Kidney (tissue), 14 donors: Measurements from ENCODE around the gene ANKRD65. TPM values are rescaled to one million over a fixed set of nuclear protein-coding genes. Genes with fewer than 3 reads are reported as not detected.

Source experiments
- DNase-seq, 5 donors: peaks; one replicate each; pipeline ENCODE4 v3.0.0-alpha.2; 2013 to 2020
- FAIRE-seq: peaks from 2 replicates; lab custom pipeline; 2012; peaks lifted over from hg19 to GRCh38; lab: Jason Lieb, UNC
- H3K27ac ChIP-seq, 2 donors: one replicate each; pipeline ENCODE4 v1.7.0; 2013; ENCODE audit warnings: low read depth in 2 of 2, low read length in 2 of 2, inconsistent platforms in 1 of 2
- H3K27me3 ChIP-seq: one replicate; pipeline ENCODE4 v1.7.1; 2013; ENCODE audit warnings: low read length, inconsistent platforms; ENCODE audit not compliant: control insufficient read depth, insufficient read depth
- H3K36me3 ChIP-seq, 3 donors: one replicate each; pipeline versions ENCODE4 v1.7.0 to v1.7.1; 2013; ENCODE audit warnings: low read length in 3 of 3, control low read depth in 1 of 3, inconsistent platforms in 1 of 3; ENCODE audit not compliant: insufficient read depth in 3 of 3, control insufficient read depth in 2 of 3
- H3K4me1 ChIP-seq, 3 donors: one replicate each; pipeline versions ENCODE4 v1.7.0 to v1.7.1; 2013; ENCODE audit warnings: low read length in 3 of 3, inconsistent platforms in 1 of 3, low read depth in 1 of 3; ENCODE audit not compliant: control insufficient read depth in 2 of 3, insufficient read depth in 2 of 3
- H3K4me3 ChIP-seq, 3 donors: one replicate each; pipeline versions ENCODE4 v1.7.0 to v1.8.1; 2013; ENCODE audit warnings: low read length in 3 of 3, control low read depth in 1 of 3, inconsistent platforms in 1 of 3
- H3K9ac ChIP-seq, 3 donors: one replicate each; pipeline versions ENCODE4 v1.7.0 to v1.7.1; 2013; ENCODE audit warnings: low read length in 3 of 3, control low read depth in 1 of 3, inconsistent platforms in 1 of 3
- H3K9me3 ChIP-seq, 3 donors: one replicate each; pipeline versions ENCODE4 v1.7.0 to v1.7.1; 2013; ENCODE audit warnings: low read length in 3 of 3, control low read depth in 1 of 3, inconsistent platforms in 1 of 3; ENCODE audit not compliant: control insufficient read depth in 2 of 3, insufficient read depth in 1 of 3
- intact Hi-C: fragments of 100-400 bp; cut with DNase I; formaldehyde crosslinking; loops from one replicate; pipeline ENCODE4 v1.11.1; 2022
- polyA plus RNA-seq: library from polyadenylated mRNA; stranded (reverse); fragments of 350-450 nt; fragmentation: Illumina TruSeq; extraction: RNeasy Lipid Tissue Mini Kit (QIAGEN cat#74804); gene quantifications from one replicate; pipeline ENCODE4 v1.2.3, GENCODE V29; 2014; ENCODE audit warnings: low read depth, low replicate concordance; ENCODE audit not compliant: insufficient read depth
- total RNA-seq: library from RNA; stranded (reverse); fragmentation: NEBNext Ultra II Directional; extraction: Animal tissue kit (Norgen Biotek cat#: 25700); gene quantifications from one replicate; pipeline ENCODE4 v1.2.1, GENCODE V29; 2021
- TF ChIP-seq, protein P1 (sequence below): IDR thresholded peaks from 3 replicates; pipeline ENCODE4 v1.5.1; 2012; ENCODE audit warnings: mild to moderate bottlenecking, moderate library complexity, borderline replicate concordance; ENCODE audit not compliant: insufficient read depth; ENCODE audit errors: extremely low read depth
- donor health status: control.
- donor health status: control.
- donor health status: control.
- donor health status: control.
- donor health status: control.
- donor health status: DM: yes; HTN: yes; CAD: no.
- donor health status: Normal renal cell carcinoma (clear cell type).

The ANKRD65 gene
- total and polyA plus RNA-seq, 2 donors from 2014 or later, result 5.2 to 7.1 TPM

DNA sequence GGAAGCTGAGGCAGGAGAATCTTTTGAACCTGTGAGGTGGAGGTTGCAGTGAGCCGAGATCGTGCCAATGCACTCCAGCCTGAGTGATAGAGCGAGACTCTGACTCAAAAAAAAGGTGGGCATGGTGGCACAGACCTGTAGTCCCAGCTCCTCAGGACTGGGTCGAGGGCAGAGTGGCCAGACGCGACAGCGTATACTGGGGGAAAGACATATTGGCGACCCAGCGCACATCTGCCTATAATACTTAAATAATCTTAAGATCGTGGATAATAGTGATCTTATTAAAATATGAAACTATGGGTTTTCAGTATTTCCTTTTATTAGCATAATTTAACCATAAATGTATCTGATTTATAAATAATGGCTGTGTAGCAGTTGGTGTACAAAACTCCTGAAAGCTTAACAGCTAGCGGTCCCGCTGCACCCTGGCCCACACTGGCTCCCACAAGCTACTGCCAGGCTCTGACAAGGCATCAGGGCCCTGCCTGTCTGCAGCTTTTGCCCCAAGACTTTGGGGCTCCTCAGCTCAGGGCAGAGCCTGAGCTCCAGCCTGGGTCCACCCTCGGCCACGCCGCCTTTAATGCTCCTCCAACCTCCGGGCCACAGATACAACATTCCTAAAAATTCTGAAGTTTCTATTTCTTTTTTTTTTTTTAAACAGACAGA lies 43.4 kb downstream of the ANKRD65 start:
- H3K9me3 ChIP-seq, result no peaks in the 10 kb centered on the region
- no peak for FAIRE-seq
- TF ChIP-seq, protein P1, sequence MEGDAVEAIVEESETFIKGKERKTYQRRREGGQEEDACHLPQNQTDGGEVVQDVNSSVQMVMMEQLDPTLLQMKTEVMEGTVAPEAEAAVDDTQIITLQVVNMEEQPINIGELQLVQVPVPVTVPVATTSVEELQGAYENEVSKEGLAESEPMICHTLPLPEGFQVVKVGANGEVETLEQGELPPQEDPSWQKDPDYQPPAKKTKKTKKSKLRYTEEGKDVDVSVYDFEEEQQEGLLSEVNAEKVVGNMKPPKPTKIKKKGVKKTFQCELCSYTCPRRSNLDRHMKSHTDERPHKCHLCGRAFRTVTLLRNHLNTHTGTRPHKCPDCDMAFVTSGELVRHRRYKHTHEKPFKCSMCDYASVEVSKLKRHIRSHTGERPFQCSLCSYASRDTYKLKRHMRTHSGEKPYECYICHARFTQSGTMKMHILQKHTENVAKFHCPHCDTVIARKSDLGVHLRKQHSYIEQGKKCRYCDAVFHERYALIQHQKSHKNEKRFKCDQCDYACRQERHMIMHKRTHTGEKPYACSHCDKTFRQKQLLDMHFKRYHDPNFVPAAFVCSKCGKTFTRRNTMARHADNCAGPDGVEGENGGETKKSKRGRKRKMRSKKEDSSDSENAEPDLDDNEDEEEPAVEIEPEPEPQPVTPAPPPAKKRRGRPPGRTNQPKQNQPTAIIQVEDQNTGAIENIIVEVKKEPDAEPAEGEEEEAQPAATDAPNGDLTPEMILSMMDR, result no peak
- peaks cover 0 to 4% (median 0%) of the 10 kb centered on the region in 3 donors for H3K36me3 ChIP-seq
- H3K4me3 ChIP-seq, result no peak overlapping the region
- H3K27me3 ChIP-seq, result no peaks in the 10 kb centered on the region
- H3K27ac ChIP-seq, result no peak overlapping the region
- H3K9ac ChIP-seq, result no peak overlapping the region
- H3K4me1 ChIP-seq, result peaks cover 0 to 12% (median 0%) of the 10 kb centered on the region in 3 donors
- intact Hi-C loops, result no loop called here
- DNase-seq, result no peak

DNA sequence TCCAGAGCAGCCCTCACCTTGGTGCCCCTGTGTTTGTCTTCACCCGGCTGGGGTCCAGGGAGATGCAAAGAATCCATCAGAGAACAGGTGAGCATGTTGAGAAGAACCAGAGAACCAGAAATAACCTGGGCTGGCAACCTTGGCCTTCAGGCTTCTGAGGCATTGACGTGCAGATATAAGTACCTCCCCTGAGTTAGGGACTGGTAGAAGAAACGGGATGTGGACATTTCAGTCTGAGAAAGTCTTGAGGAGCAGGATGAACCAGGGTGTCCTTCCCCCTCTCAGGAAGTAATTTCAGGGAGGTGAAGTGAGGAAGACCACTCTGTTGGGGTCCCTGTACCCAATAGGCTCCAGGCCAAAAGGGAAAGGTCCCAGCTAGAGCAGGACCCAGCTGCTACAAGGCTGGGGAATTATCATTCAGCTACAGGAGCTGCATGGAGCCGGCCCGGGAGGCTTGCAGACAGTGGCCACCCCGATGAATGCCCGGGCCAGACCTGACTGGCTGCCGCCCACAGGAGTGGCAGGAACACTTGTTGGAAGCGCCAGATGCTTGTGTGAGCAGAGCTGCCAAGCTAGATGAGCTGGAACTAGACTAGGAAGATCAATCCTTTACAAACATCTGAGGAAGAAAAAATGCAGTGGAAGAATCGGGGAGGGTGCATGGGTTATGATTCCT lies 44.4 kb downstream of the ANKRD65 start:
- Histone ChIP-seq H3K36me3 (peaks cover 0 to 3% (median 0%) of the 10 kb centered on the region in 3 donors), H3K27ac (no peak overlapping the region), H3K9ac (no peak overlapping the region), H3K4me1 (peaks cover 0 to 19% (median 0%) of the 10 kb centered on the region in 3 donors), H3K9me3 (no peaks in the 10 kb centered on the region), H3K4me3 (no peak overlapping the region), H3K27me3 (no peaks in the 10 kb centered on the region)
- DNase-seq (no peak), FAIRE-seq (no peak)
- TF ChIP-seq, protein P1, result no peak
- intact Hi-C loops, result no loop called here

DNA sequence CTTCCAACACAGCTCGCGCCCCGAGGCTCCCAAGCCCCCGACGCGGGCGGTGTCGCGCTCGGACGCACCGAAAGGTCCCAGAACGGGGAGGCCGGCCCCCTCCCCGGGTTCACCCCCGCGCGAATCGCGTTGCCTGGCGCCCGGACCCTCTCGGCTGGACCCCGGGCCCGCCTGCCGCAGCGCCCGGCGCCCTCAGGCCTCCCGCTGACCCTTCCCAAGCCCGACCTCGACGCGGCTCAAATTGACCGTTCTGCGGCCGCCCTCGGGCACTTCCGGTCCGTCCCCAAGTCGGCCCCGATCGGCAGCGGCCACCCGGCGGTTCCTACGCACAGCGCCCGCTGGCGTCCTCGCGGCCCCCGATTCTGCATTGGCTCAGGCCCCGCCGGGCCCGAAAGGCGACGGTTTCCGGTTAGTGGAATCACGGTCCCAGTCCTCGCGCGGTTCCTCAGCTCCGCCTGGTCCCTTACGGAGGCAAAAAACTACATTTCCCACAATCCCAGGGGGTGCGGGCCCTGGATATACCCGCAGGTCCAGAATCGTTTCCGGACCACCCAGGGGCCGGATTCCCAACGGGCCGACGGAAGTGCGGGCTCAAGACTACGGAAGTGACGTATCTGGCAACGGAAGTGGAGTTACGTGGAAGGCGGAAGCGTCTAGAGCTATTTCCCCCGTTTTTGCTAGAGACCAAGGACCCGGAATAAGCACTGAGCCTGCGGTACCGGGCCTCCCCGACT lies 46.0 kb downstream of the ANKRD65 start, which contains the start of gene AURKAIP1:
AURKAIP1 (minus strand) TSS at position 279 of the 734 bp plus-strand sequence. CDS start 451 bp downstream, outside the sequence.
- TF ChIP-seq, protein P1, result peak; percentile 13
- peak; percentile 99 to 100 (median 99) for DNase-seq
- intact Hi-C loops, result no loop called here
- Histone ChIP-seq H3K9ac (peak within 1 kb of the TSS; percentile 57 to 84 (median 71)), H3K4me3 (peak within 1 kb of the TSS; percentile 71 to 80 (median 77)), H3K4me1 (peaks cover 0 to 19% (median 0%) of the 10 kb centered on the region in 3 donors), H3K27ac (peak within 1 kb of the TSS; percentile 80 to 90), H3K27me3 (no peaks in the 10 kb centered on the region), H3K36me3 (no peaks in the 10 kb centered on the region), H3K9me3 (no peaks in the 10 kb centered on the region)
- FAIRE-seq, result peak; percentile 98
